DOHH2 (cell line): ENCODE results near the gene MYO10.

Experiments used
- H3F3A ChIP-seq: fragments of 200-600 bp; sonication (generic), shearing (Covaris generic); 2 replicates; pipeline ENCODE4 v1.6.0; 2016; ENCODE audit warnings: antibody characterized with exemption, mild to moderate bottlenecking; ENCODE audit not compliant: control insufficient read depth, insufficient read depth
- H3K27ac ChIP-seq: fragments of 200-600 bp; sonication (generic); 2 replicates; pipeline ENCODE4 v1.5.1; 2014; ENCODE audit warnings: low read depth, mild to moderate bottlenecking, low read length, moderate library complexity
- H3K27me3 ChIP-seq: fragments of 200-600 bp; sonication (generic); 2 replicates; pipeline ENCODE4 v1.6.1; 2014; ENCODE audit warnings: mild to moderate bottlenecking, low read length, mixed read lengths; ENCODE audit not compliant: control insufficient read depth
- H3K36me3 ChIP-seq: fragments of 200-600 bp; sonication (generic); 2 replicates; pipeline ENCODE4 v1.6.1; 2014; ENCODE audit warnings: mild to moderate bottlenecking, low read length, moderate library complexity, mixed read lengths; ENCODE audit not compliant: control insufficient read depth
- H3K4me1 ChIP-seq: fragments of 200-600 bp; sonication (generic); 2 replicates; pipeline ENCODE4 v1.6.1; 2014; ENCODE audit warnings: mild to moderate bottlenecking, low read length, mixed read lengths; ENCODE audit not compliant: control insufficient read depth
- H3K4me2 ChIP-seq: fragments of 200-600 bp; sonication (generic); 2 replicates; pipeline ENCODE4 v1.6.0; 2014; ENCODE audit warnings: mild to moderate bottlenecking, low read length, moderate library complexity
- H3K4me3 ChIP-seq: fragments of 200-600 bp; sonication (generic); 2 replicates; pipeline ENCODE4 v1.5.1; 2014; ENCODE audit warnings: mild to moderate bottlenecking, low read length, mixed read lengths
- H3K79me2 ChIP-seq: fragments of 200-600 bp; sonication (generic); 2 replicates; pipeline ENCODE4 v1.6.1; 2014; ENCODE audit warnings: mild to moderate bottlenecking, low read length, mixed read lengths; ENCODE audit not compliant: control insufficient read depth
- H3K9me2 ChIP-seq: fragments of 200-600 bp; sonication (generic); replicated peaks from 2 replicates; pipeline ENCODE4 v1.6.1; 2014; ENCODE audit warnings: mild to moderate bottlenecking, low read length, mixed read lengths; ENCODE audit not compliant: control insufficient read depth
- H3K9me3 ChIP-seq: fragments of 200-600 bp; sonication (generic); 2 replicates; pipeline ENCODE4 v1.6.1; 2014; ENCODE audit warnings: antibody characterized with exemption, low read length, mixed read lengths; ENCODE audit not compliant: control insufficient read depth, insufficient read depth
- H4K20me1 ChIP-seq: fragments of 200-600 bp; sonication (generic); 2 replicates; pipeline ENCODE4 v1.6.0; 2014; ENCODE audit warnings: low read depth, mild to moderate bottlenecking, antibody characterized with exemption, low read length, moderate library complexity; ENCODE audit not compliant: control insufficient read depth, insufficient read depth
- CTCF ChIP-seq: fragments of 200-600 bp; sonication (generic); IDR thresholded peaks from one replicate; pipeline ENCODE4 v1.5.1; 2014; ENCODE audit warnings: antibody characterized with exemption, mild to moderate bottlenecking, low read depth, low read length; ENCODE audit not compliant: poor library complexity, severe bottlenecking
- EZH2phosphoT487 ChIP-seq: fragments of 200-600 bp; sonication (generic); IDR thresholded peaks from 2 replicates; pipeline ENCODE4 v1.6.1; 2017; ENCODE audit warnings: borderline replicate concordance, mild to moderate bottlenecking, antibody characterized with exemption, low read length, moderate library complexity, mixed read lengths

MYO10 gene

GRCh38 chr5:16791036-16791705, 144.9 kb downstream of the MYO10 start:
- Histone ChIP-seq H3K27ac (no peak overlapping the region), H3K4me1 (no peaks in the 10 kb centered on the region), H3F3A (no peaks in the 10 kb centered on the region), H3K79me2 (no peaks in the 10 kb centered on the region), H3K4me3 (no peak overlapping the region), H3K27me3 (peaks cover 4% of the 10 kb centered on the region; the same call in 1 of the 2 replicates), H3K36me3 (no peaks in the 10 kb centered on the region), H3K4me2 (no peak overlapping the region), H4K20me1 (no peaks in the 10 kb centered on the region), H3K9me2 (no peaks in the 10 kb centered on the region), H3K9me3 (no peaks in the 10 kb centered on the region)
- TF ChIP-seq EZH2phosphoT487, result no peak
- TF ChIP-seq CTCF, result peak; percentile 54

- Histone ChIP-seq H3K9me3 (no peaks in the 10 kb centered on the region), H3K79me2 (no peaks in the 10 kb centered on the region), H3K4me2 (no peak overlapping the region), H4K20me1 (no peaks in the 10 kb centered on the region), H3F3A (no peaks in the 10 kb centered on the region), H3K4me1 (no peaks in the 10 kb centered on the region), H3K36me3 (no peaks in the 10 kb centered on the region), H3K27ac (no peak overlapping the region), H3K27me3 (peaks cover 24% of the 10 kb centered on the region), H3K9me2 (no peaks in the 10 kb centered on the region), H3K4me3 (no peak overlapping the region)
- TF ChIP-seq EZH2phosphoT487 (no peak), CTCF (no peak)
Measured at GRCh38 chr5:16788957-16789356, 147.1 kb downstream of the MYO10 start.

- H3K4me2 ChIP-seq, result no peak overlapping the region
- H3K79me2 ChIP-seq, result no peaks in the 10 kb centered on the region
- H3K36me3 ChIP-seq, result no peaks in the 10 kb centered on the region
- H3K4me3 ChIP-seq, result no peak overlapping the region
- no peaks in the 10 kb centered on the region for H3K9me3 ChIP-seq
- no peaks in the 10 kb centered on the region for H3K9me2 ChIP-seq
- peaks cover 34% of the 10 kb centered on the region for H3K27me3 ChIP-seq
- H4K20me1 ChIP-seq, result no peaks in the 10 kb centered on the region
- H3F3A ChIP-seq, result no peaks in the 10 kb centered on the region
- no peaks in the 10 kb centered on the region for H3K4me1 ChIP-seq
- TF ChIP-seq CTCF, result no peak
- TF ChIP-seq EZH2phosphoT487, result no peak
- no peak overlapping the region for H3K27ac ChIP-seq
Measured at GRCh38 chr5:16787278-16787677, 148.8 kb downstream of the MYO10 start.
